Measurements from ENCODE around the gene PLS1.
"Not testable (repeated sequence)": the region's sequence is repeated elsewhere in the genome, so short reads cannot be mapped to it uniquely, and the experiment has no call there.

The PLS1 gene

DNA sequence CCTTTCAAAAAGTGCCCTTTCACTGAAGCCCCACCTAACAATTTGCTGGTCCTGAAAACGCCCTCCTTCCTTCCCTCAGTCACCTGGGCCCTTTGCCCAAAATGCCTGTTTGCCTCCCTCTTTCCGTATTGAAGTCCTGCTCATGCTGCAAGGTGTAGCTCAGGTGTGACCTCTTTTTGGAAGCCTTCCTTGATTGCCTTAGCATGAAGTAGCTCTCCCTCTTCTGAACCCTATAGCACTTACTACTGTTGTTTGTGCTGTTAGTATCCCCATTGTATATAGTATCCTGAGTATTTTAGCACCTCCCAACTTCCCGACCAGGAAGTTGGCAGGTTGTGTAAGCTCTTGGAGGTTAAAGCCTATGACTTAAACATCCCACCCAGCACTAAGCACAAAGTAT lies 1.7 kb downstream of the PLS1 start:
- no peaks in the 10 kb centered on the region for H3K36me3 ChIP-seq (ENCODE audit: control insufficient read depth, insufficient read depth, low read length, severe bottlenecking)
- peaks cover 8% of the 10 kb centered on the region for H3K4me1 ChIP-seq (ENCODE audit: control insufficient read depth, insufficient read depth, low read length)
- H3K9me3 ChIP-seq (ENCODE audit: control insufficient read depth, low read length), result no peaks in the 10 kb centered on the region
- H3K4me3 ChIP-seq (ENCODE audit: low read length), result no peak overlapping the region
- H3K9ac ChIP-seq (ENCODE audit: low read length), result no peak overlapping the region
- H3K27me3 ChIP-seq (replicated peaks; ENCODE audit: control insufficient read depth, insufficient read depth, low read length), result no peaks in the 10 kb centered on the region
- DNase-seq (ENCODE audit: low read depth), result no peak

DNA sequence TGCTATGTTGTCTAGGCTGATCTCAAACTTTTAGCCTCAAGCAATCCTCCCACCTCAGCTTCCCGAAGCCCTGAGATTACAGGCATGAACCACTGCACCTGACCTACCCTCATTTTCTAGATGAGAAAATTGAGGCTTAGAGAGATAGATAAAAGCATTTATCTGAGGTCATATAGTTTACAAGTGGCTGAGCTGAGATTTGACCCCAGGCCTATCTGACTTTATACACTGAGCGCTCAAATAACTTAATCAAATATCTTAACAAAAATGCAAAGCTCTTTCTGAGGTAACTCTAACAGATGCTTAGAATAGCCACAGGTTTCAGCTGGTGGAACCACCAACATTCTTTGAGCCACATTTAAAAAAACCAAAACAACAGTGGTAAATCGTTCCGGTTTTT lies 5.5 kb downstream of the PLS1 start:
- Histone ChIP-seq H3K9me3 (ENCODE audit: control insufficient read depth, low read length) (no peaks in the 10 kb centered on the region), H3K27me3 (replicated peaks; ENCODE audit: control insufficient read depth, insufficient read depth, low read length) (no peaks in the 10 kb centered on the region), H3K4me1 (ENCODE audit: control insufficient read depth, insufficient read depth, low read length) (no peaks in the 10 kb centered on the region), H3K36me3 (ENCODE audit: control insufficient read depth, insufficient read depth, low read length, severe bottlenecking) (no peaks in the 10 kb centered on the region), H3K9ac (ENCODE audit: low read length) (no peak overlapping the region), H3K4me3 (ENCODE audit: low read length) (no peak overlapping the region)
- DNase-seq (ENCODE audit: low read depth), result no peak

- no peaks in the 10 kb centered on the region for H3K4me1 ChIP-seq (ENCODE audit: control insufficient read depth, insufficient read depth, low read length)
- no peaks in the 10 kb centered on the region for H3K27me3 ChIP-seq (replicated peaks; ENCODE audit: control insufficient read depth, insufficient read depth, low read length)
- no peak overlapping the region for H3K9ac ChIP-seq (ENCODE audit: low read length)
- no peak overlapping the region for H3K4me3 ChIP-seq (ENCODE audit: low read length)
- H3K9me3 ChIP-seq (ENCODE audit: control insufficient read depth, low read length), result no peaks in the 10 kb centered on the region
- no peaks in the 10 kb centered on the region for H3K36me3 ChIP-seq (ENCODE audit: control insufficient read depth, insufficient read depth, low read length, severe bottlenecking)
- DNase-seq (ENCODE audit: low read depth), result no peak
Observed at GRCh38 chr3:142602619-142603385, 6.6 kb downstream of the PLS1 start.

GRCh38 chr3:142603386-142603705 lies 7.2 kb downstream of the PLS1 start:
- not testable (repeated sequence) for H3K36me3 ChIP-seq (ENCODE audit: control insufficient read depth, insufficient read depth, low read length, severe bottlenecking); DNase-seq (ENCODE audit: low read depth); H3K4me1 ChIP-seq (ENCODE audit: control insufficient read depth, insufficient read depth, low read length); H3K9ac ChIP-seq (ENCODE audit: low read length); H3K27me3 ChIP-seq (replicated peaks; ENCODE audit: control insufficient read depth, insufficient read depth, low read length); H3K9me3 ChIP-seq (ENCODE audit: control insufficient read depth, low read length); H3K4me3 ChIP-seq (ENCODE audit: low read length)

DNA sequence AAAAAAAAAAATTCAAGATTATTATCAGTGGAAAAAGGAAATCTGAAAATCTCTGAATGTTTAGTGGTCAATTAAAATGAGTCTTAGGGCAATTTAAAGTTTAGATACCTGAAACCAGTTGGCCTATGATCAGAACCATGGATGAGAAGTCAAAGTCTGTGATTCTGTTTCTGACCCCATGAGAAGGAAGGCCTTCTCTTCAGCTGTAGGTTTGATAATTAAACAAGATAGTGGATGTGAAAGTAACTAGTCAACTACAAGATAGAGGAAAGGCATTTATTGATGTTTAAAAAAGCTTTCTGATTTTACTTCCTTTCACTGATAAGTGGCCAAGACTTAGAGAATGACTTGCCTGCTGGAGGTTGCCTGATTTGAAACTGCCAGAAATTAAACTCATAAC lies 8.7 kb downstream of the PLS1 start:
- DNase-seq (ENCODE audit: low read depth), result no peak
- no peaks in the 10 kb centered on the region for H3K4me1 ChIP-seq (ENCODE audit: control insufficient read depth, insufficient read depth, low read length)

GRCh38 chr3:142608631-142609030 lies 12.4 kb downstream of the PLS1 start:
- no peak overlapping the region for H3K4me3 ChIP-seq (ENCODE audit: low read length)

More for the DNA sequence above, 8.7 kb downstream of the PLS1 start:
- H3K9ac ChIP-seq (ENCODE audit: low read length), result no peak overlapping the region
- H3K27me3 ChIP-seq (replicated peaks; ENCODE audit: control insufficient read depth, insufficient read depth, low read length), result no peaks in the 10 kb centered on the region
- no peak overlapping the region for H3K4me3 ChIP-seq (ENCODE audit: low read length)
- no peaks in the 10 kb centered on the region for H3K36me3 ChIP-seq (ENCODE audit: control insufficient read depth, insufficient read depth, low read length, severe bottlenecking)
- no peaks in the 10 kb centered on the region for H3K9me3 ChIP-seq (ENCODE audit: control insufficient read depth, low read length)

GRCh38 chr3:142609136-142609535 lies 12.9 kb downstream of the PLS1 start:
- H3K4me1 ChIP-seq (ENCODE audit: control insufficient read depth, insufficient read depth, low read length), result no peaks in the 10 kb centered on the region
- H3K9ac ChIP-seq (ENCODE audit: low read length), result no peak overlapping the region
- no peaks in the 10 kb centered on the region for H3K36me3 ChIP-seq (ENCODE audit: control insufficient read depth, insufficient read depth, low read length, severe bottlenecking)
- no peaks in the 10 kb centered on the region for H3K9me3 ChIP-seq (ENCODE audit: control insufficient read depth, low read length)
- no peaks in the 10 kb centered on the region for H3K27me3 ChIP-seq (replicated peaks; ENCODE audit: control insufficient read depth, insufficient read depth, low read length)
- no peak overlapping the region for H3K4me3 ChIP-seq (ENCODE audit: low read length)
- DNase-seq (ENCODE audit: low read depth), result no peak

More at GRCh38 chr3:142608631-142609030, 12.4 kb downstream of the PLS1 start:
- no peaks in the 10 kb centered on the region for H3K4me1 ChIP-seq (ENCODE audit: control insufficient read depth, insufficient read depth, low read length)
- DNase-seq (ENCODE audit: low read depth), result peak; percentile 41
- no peaks in the 10 kb centered on the region for H3K9me3 ChIP-seq (ENCODE audit: control insufficient read depth, low read length)
- H3K9ac ChIP-seq (ENCODE audit: low read length), result no peak overlapping the region
- H3K36me3 ChIP-seq (ENCODE audit: control insufficient read depth, insufficient read depth, low read length, severe bottlenecking), result no peaks in the 10 kb centered on the region
- H3K27me3 ChIP-seq (replicated peaks; ENCODE audit: control insufficient read depth, insufficient read depth, low read length), result no peaks in the 10 kb centered on the region

DNA sequence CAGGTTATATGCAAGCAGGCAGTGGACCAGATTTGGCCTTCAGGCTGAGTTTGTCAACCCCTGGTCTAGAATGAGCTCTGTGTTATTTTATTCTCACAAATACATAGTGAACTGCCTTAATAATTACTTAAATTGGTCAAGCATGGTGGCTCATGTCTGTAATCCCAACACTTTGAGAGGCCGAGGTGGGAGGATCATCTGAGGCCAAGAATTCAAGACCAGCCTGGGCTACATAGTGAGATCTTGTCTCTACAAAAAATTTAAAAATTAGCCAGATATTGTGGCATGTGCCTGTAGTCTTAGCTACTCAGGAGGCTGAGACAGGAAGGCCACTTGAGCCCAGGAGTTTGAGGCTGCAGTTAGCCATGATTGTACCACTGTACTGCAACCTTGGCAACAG lies 15.0 kb downstream of the PLS1 start:
- Histone ChIP-seq H3K27me3 (replicated peaks; ENCODE audit: control insufficient read depth, insufficient read depth, low read length) (no peaks in the 10 kb centered on the region), H3K4me1 (ENCODE audit: control insufficient read depth, insufficient read depth, low read length) (no peaks in the 10 kb centered on the region), H3K36me3 (ENCODE audit: control insufficient read depth, insufficient read depth, low read length, severe bottlenecking) (no peaks in the 10 kb centered on the region), H3K9me3 (ENCODE audit: control insufficient read depth, low read length) (no peaks in the 10 kb centered on the region), H3K4me3 (ENCODE audit: low read length) (no peak overlapping the region), H3K9ac (ENCODE audit: low read length) (no peak overlapping the region)
- no peak for DNase-seq (ENCODE audit: low read depth)

DNA sequence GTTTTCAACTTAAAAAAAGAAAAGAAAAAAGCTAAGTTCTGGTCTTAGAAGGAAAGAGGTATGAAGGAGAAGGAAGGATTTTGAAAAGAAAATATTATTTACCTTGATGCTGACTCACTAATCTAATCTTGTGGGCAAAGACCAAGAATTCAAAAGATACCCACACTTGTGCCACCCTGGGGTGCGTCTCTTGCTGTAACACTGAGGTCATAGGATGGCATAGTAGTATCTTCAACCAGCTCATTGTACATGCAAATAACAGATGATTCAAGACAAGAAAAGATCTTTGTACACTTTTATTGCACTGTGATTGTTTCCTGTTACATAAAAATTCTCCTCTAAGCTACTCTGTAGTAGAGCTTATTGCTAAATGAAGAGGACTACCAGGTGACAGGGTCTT lies 17.3 kb downstream of the PLS1 start:
- no peak overlapping the region for H3K4me3 ChIP-seq (ENCODE audit: low read length)
- H3K9ac ChIP-seq (ENCODE audit: low read length), result no peak overlapping the region
- DNase-seq (ENCODE audit: low read depth), result no peak
- no peaks in the 10 kb centered on the region for H3K4me1 ChIP-seq (ENCODE audit: control insufficient read depth, insufficient read depth, low read length)
- no peaks in the 10 kb centered on the region for H3K9me3 ChIP-seq (ENCODE audit: control insufficient read depth, low read length)
- H3K36me3 ChIP-seq (ENCODE audit: control insufficient read depth, insufficient read depth, low read length, severe bottlenecking), result no peaks in the 10 kb centered on the region
- no peaks in the 10 kb centered on the region for H3K27me3 ChIP-seq (replicated peaks; ENCODE audit: control insufficient read depth, insufficient read depth, low read length)

DNA sequence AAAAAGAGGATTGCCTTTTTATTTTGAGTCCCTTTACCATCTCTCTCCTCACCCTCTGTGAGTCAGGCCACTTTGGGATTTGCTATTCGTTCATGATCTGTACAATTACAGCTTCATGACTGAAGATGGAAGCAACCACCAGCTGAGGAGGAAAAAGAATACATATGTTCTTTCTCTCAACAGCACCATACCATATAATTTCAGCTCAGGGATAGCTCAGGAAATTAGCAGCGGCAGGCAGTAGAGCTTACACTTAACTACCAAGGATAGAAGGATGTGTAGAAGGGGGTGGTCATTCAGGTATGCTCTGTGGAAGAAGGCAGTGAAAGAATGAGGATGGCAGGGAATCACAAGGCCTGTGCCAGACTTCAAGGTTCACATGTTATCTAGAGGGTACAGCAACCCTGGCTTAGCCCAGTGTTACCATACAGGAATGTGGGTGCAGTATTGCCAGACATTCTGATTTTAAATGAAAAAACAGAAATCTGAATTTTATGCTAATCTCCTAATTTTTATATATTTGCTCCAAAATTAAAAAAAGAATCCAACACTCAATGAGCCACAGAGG lies 17.9 kb downstream of the PLS1 start:
- H3K4me1 ChIP-seq (ENCODE audit: control insufficient read depth, insufficient read depth, low read length), result no peaks in the 10 kb centered on the region
- no peak for DNase-seq (ENCODE audit: low read depth)
- no peaks in the 10 kb centered on the region for H3K9me3 ChIP-seq (ENCODE audit: control insufficient read depth, low read length)
- no peaks in the 10 kb centered on the region for H3K36me3 ChIP-seq (ENCODE audit: control insufficient read depth, insufficient read depth, low read length, severe bottlenecking)
- H3K9ac ChIP-seq (ENCODE audit: low read length), result no peak overlapping the region
- no peaks in the 10 kb centered on the region for H3K27me3 ChIP-seq (replicated peaks; ENCODE audit: control insufficient read depth, insufficient read depth, low read length)
- H3K4me3 ChIP-seq (ENCODE audit: low read length), result no peak overlapping the region

DNA sequence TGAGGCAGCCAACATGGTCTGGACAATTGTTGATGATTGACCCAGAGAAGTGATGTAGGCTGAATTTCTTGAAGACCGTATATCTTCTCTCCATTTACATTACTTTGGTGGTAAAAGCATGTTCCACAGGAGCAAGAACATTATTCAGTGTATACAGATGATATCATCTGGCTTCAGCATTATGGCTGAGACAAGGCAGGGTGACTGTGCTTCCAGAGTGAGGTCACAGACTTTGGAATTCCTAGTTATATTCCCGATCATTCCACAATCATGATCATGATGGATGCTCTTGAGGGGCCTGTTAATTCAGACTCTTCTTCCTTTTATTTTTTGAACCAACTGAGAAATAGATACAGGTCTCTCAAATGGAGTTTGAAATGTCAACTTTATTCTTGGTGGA lies 19.0 kb downstream of the PLS1 start:
- H3K9ac ChIP-seq (ENCODE audit: low read length), result no peak overlapping the region
- DNase-seq (ENCODE audit: low read depth), result no peak

More for the DNA sequence above, 19.0 kb downstream of the PLS1 start:
- no peaks in the 10 kb centered on the region for H3K4me1 ChIP-seq (ENCODE audit: control insufficient read depth, insufficient read depth, low read length)
- no peaks in the 10 kb centered on the region for H3K27me3 ChIP-seq (replicated peaks; ENCODE audit: control insufficient read depth, insufficient read depth, low read length)
- no peaks in the 10 kb centered on the region for H3K36me3 ChIP-seq (ENCODE audit: control insufficient read depth, insufficient read depth, low read length, severe bottlenecking)
- no peak overlapping the region for H3K4me3 ChIP-seq (ENCODE audit: low read length)
- no peaks in the 10 kb centered on the region for H3K9me3 ChIP-seq (ENCODE audit: control insufficient read depth, low read length)

Measured in adipocyte (in vitro differentiated cells).